H1 (cell line): ENCODE measurements around the gene LCE2B. TPM values are rescaled to one million over a fixed set of nuclear protein-coding genes. Genes with fewer than 3 reads are reported as not detected.

Source experiments
- CTCF ChIA-PET: fragments of 300-600 bp; sonication (Branson Sonifier 250); formaldehyde crosslinking; loops from one replicate; lab custom pipeline; 2021; ENCODE audit not compliant: partially characterized antibody; lab: Charles Lee
- POLR2A ChIA-PET: fragments of 300-600 bp; sonication (Branson Sonifier 250); formaldehyde crosslinking; loops from one replicate; lab custom pipeline; 2021; ENCODE audit warnings: inconsistent platforms; ENCODE audit not compliant: partially characterized antibody; lab: Charles Lee
- DNase-seq, 2 experiments: peaks; one replicate each; pipeline versions ENCODE4 v3.0.0 to v3.0.0-alpha.2; 2010 to 2022; ENCODE audit warnings: low spot score in 2 of 2, low read depth in 1 of 2, mixed read lengths in 1 of 2
- FAIRE-seq: peaks from 2 replicates; lab custom pipeline; 2011; peaks lifted over from hg19 to GRCh38; lab: Jason Lieb, UNC
- H2AFZ ChIP-seq: 2 replicates; pipeline ENCODE4 v1.8.1; 2012; ENCODE audit warnings: low read length, inconsistent platforms
- H2AK5ac ChIP-seq: 2 replicates; pipeline ENCODE4 v1.6.1; 2013; ENCODE audit warnings: low read depth, low read length
- H2BK120ac ChIP-seq: replicated peaks from 2 replicates; pipeline ENCODE3; 2013; ENCODE audit warnings: low read depth, low read length, inconsistent platforms
- H2BK12ac ChIP-seq: 2 replicates; pipeline ENCODE4 v1.6.1; 2013; ENCODE audit warnings: low read depth, low read length
- H2BK15ac ChIP-seq: 2 replicates; pipeline ENCODE4 v1.6.1; 2013; ENCODE audit warnings: low read length
- H2BK20ac ChIP-seq: 2 replicates; pipeline ENCODE4 v1.6.1; 2013; ENCODE audit warnings: low read length
- H2BK5ac ChIP-seq: 2 replicates; pipeline ENCODE4 v1.6.1; 2013; ENCODE audit warnings: low read depth, low read length
- H3K14ac ChIP-seq: 2 replicates; pipeline ENCODE4 v1.6.1; 2013; ENCODE audit warnings: inconsistent platforms; ENCODE audit not compliant: insufficient read length
- H3K18ac ChIP-seq: 2 replicates; pipeline ENCODE4 v1.6.1; 2013; ENCODE audit warnings: low read length; ENCODE audit errors: extremely low read depth
- H3K23ac ChIP-seq: 2 replicates; pipeline ENCODE4 v1.6.1; 2013; ENCODE audit warnings: inconsistent platforms; ENCODE audit not compliant: insufficient read length
- H3K23me2 ChIP-seq: 2 replicates; pipeline ENCODE4 v1.6.1; 2013; ENCODE audit warnings: low read depth, low read length
- H3K27ac ChIP-seq: 2 replicates; pipeline ENCODE4 v1.6.1; 2011; ENCODE audit warnings: low read depth, low read length, inconsistent platforms
- H3K27me3 ChIP-seq, 4 experiments: replicated peaks in 1 of 4; 1 replicate in 1 of 4; 2 replicates in 3 of 4; pipeline versions ENCODE4 v1.6.1 to v1.8.1; 2011 to 2013; ENCODE audit warnings: low read length in 3 of 4, mild to moderate bottlenecking in 3 of 4, inconsistent platforms in 2 of 4, mixed read lengths in 2 of 4, moderate library complexity in 1 of 4; ENCODE audit not compliant: control insufficient read depth in 3 of 4, insufficient read depth in 3 of 4; ENCODE audit errors: extremely low read depth in 1 of 4
- H3K36me3 ChIP-seq, 4 experiments: 2 replicates each; pipeline versions ENCODE4 v1.6.1 to v1.8.1; 2011 to 2013; ENCODE audit warnings: mild to moderate bottlenecking in 4 of 4, low read length in 3 of 4, moderate library complexity in 2 of 4, control low read depth in 1 of 4, inconsistent platforms in 1 of 4; ENCODE audit not compliant: insufficient read depth in 4 of 4, control insufficient read depth in 2 of 4
- H3K4ac ChIP-seq: replicated peaks from 2 replicates; pipeline ENCODE3; 2013; ENCODE audit warnings: low read length, low read depth, mixed read lengths, inconsistent platforms; ENCODE audit not compliant: insufficient read length
- H3K4me1 ChIP-seq, 4 experiments: replicated peaks in 1 of 4; 1 replicate in 1 of 4; 2 replicates in 3 of 4; pipeline versions ENCODE4 v1.6.1 to v1.8.1; 2011 to 2013; ENCODE audit warnings: low read length in 3 of 4, inconsistent platforms in 2 of 4, mixed read lengths in 1 of 4; ENCODE audit not compliant: insufficient read depth in 4 of 4, control insufficient read depth in 3 of 4
- H3K4me2 ChIP-seq, 2 experiments: 2 replicates each; pipeline versions ENCODE4 v1.6.1 to v1.8.1; 2011 to 2013; ENCODE audit warnings: low read depth in 2 of 2, low read length in 2 of 2, control low read depth in 1 of 2, inconsistent platforms in 1 of 2, mild to moderate bottlenecking in 1 of 2; ENCODE audit not compliant: insufficient read depth in 1 of 2
- H3K4me3 ChIP-seq, 4 experiments: fragments of 200-600, 300-600 bp in 1 of 4; sonication (generic), shearing (Covaris generic), sonication (Bioruptor Twin) in 1 of 4; 2 replicates each; pipeline versions ENCODE4 v1.5.1 to v1.8.1; 2011 to 2016; ENCODE audit warnings: low read length in 4 of 4, low read depth in 3 of 4, control low read depth in 2 of 4, inconsistent platforms in 2 of 4, mild to moderate bottlenecking in 2 of 4, mixed read lengths in 1 of 4, moderate library complexity in 1 of 4; ENCODE audit not compliant: insufficient read depth in 2 of 4; ENCODE audit errors: extremely low read depth in 1 of 4
- H3K56ac ChIP-seq: replicated peaks from 2 replicates; pipeline ENCODE3; 2013; ENCODE audit warnings: low read depth, mild to moderate bottlenecking, mixed read lengths, low read length, inconsistent platforms; ENCODE audit not compliant: insufficient read length
- H3K79me1 ChIP-seq: 2 replicates; pipeline ENCODE4 v1.6.1; 2013; ENCODE audit warnings: low read depth, low read length, control low read depth
- H3K79me2 ChIP-seq, 2 experiments: 2 replicates each; pipeline versions ENCODE4 v1.6.1 to v1.8.1; 2012 to 2013; ENCODE audit warnings: low read length in 2 of 2, mild to moderate bottlenecking in 2 of 2, inconsistent platforms in 1 of 2; ENCODE audit not compliant: insufficient read depth in 2 of 2, control insufficient read depth in 1 of 2
- H3K9ac ChIP-seq, 4 experiments: replicated peaks in 1 of 4; 1 replicate in 1 of 4; 2 replicates in 3 of 4; pipeline versions ENCODE4 v1.6.1 to v1.8.1; 2011 to 2013; ENCODE audit warnings: low read depth in 3 of 4, low read length in 3 of 4, control low read depth in 2 of 4, mild to moderate bottlenecking in 2 of 4, moderate library complexity in 2 of 4, inconsistent platforms in 1 of 4; ENCODE audit errors: extremely low read depth in 1 of 4
- H3K9me3 ChIP-seq, 2 experiments: 2 replicates each; pipeline versions ENCODE4 v1.6.1 to v1.8.1; 2012 to 2013; ENCODE audit warnings: mild to moderate bottlenecking in 2 of 2, moderate library complexity in 2 of 2, control low read depth in 1 of 2, inconsistent platforms in 1 of 2, low read depth in 1 of 2, low read length in 1 of 2, mixed read lengths in 1 of 2; ENCODE audit not compliant: insufficient read depth in 2 of 2
- H4K20me1 ChIP-seq, 2 experiments: replicated peaks in 1 of 2; 2 replicates each; pipeline versions ENCODE3 to v1.8.1; 2011 to 2013; ENCODE audit warnings: inconsistent platforms in 2 of 2, low read length in 2 of 2, mild to moderate bottlenecking in 1 of 2; ENCODE audit not compliant: insufficient read depth in 2 of 2, control insufficient read depth in 1 of 2
- H4K5ac ChIP-seq: 2 replicates; pipeline ENCODE4 v1.6.1; 2013; ENCODE audit warnings: low read length, low read depth, mixed read lengths, inconsistent platforms; ENCODE audit not compliant: insufficient read length
- H4K8ac ChIP-seq: 2 replicates; pipeline ENCODE4 v1.8.0; 2013; ENCODE audit warnings: mild to moderate bottlenecking, moderate library complexity, low read length, inconsistent platforms; ENCODE audit not compliant: insufficient read depth; ENCODE audit errors: extremely low read depth
- H4K91ac ChIP-seq: replicated peaks from 2 replicates; pipeline ENCODE3; 2013; ENCODE audit warnings: low read length, mixed read lengths, inconsistent platforms; ENCODE audit not compliant: insufficient read length
- RNF2 ChIP-seq: fragments of 200-900, 300-1000 bp; sonication (generic); IDR thresholded peaks from 2 replicates; pipeline ENCODE4 v1.7.1; 2016; ENCODE audit warnings: borderline replicate concordance, low read depth, mild to moderate bottlenecking, antibody characterized with exemption, low read length; ENCODE audit not compliant: poor library complexity, severe bottlenecking; ENCODE audit errors: missing control alignments
- SP4 ChIP-seq: IDR thresholded peaks from 2 replicates; pipeline ENCODE4 v1.6.1; 2012; ENCODE audit warnings: low read length, inconsistent platforms
- WGBS, 2 experiments: shearing (Covaris generic) in 1 of 2; methylation state at CpG; one replicate each; pipeline versions ENCODE4 v1.1.6 to v1.1.7; 2013 to 2015; ENCODE audit warnings: low lambda C conversion rate in 2 of 2, mixed read lengths in 2 of 2, inconsistent platforms in 1 of 2, low coverage in 1 of 2, missing lambda C conversion rate in 1 of 2; ENCODE audit not compliant: insufficient replicate concordance in 2 of 2, insufficient coverage in 1 of 2, insufficient read length in 1 of 2; ENCODE audit errors: extremely low coverage in 1 of 2, missing lambda C conversion rate in 1 of 2; 5-methylcytosine and 5-hydroxymethylcytosine counted together
- polyA plus RNA-seq, 7 experiments: library from polyadenylated mRNA; depleted of rRNA in 3 of 7; stranded (reverse) in 5 of 7; unstranded in 2 of 7; fragments of >200 nt in 5 of 7; fragments of 200-250 nt in 2 of 7; gene quantifications; 1 replicate in 5 of 7; 2 replicates in 1 of 7; 4 replicates in 1 of 7; pipeline versions ENCODE4 v1.2.1 to v1.2.3, GENCODE V29; 2011 to 2013; ENCODE audit warnings: missing spikeins in 2 of 7, mixed read lengths in 2 of 7
- total RNA-seq: library from RNA; stranded (reverse); fragmentation: NEBNext Ultra II Directional; extraction: Animal tissue kit (Norgen Biotek cat#: 25700); gene quantifications from 2 replicates; pipeline ENCODE4 v1.2.1, GENCODE V29; 2021

Gene LCE2B
- total and polyA plus RNA-seq, 2 of the 8 experiments (the other 6 are each of a cell fraction or from before 2014, with no cell fraction given) = not detected

- H4K20me1 ChIP-seq = no peaks in the 10 kb centered on the region
- H4K5ac ChIP-seq = no peak within 1 kb of the TSS
- 73% methylated on average over 3 of the region's 3 CpGs; no CpG with 5 or more reads in 1 of the 2 experiments for WGBS, 2 experiments
- H2BK15ac ChIP-seq = no peak within 1 kb of the TSS
- no peak within 1 kb of the TSS for H3K56ac ChIP-seq
- no peak within 1 kb of the TSS for H4K8ac ChIP-seq
- no peak within 1 kb of the TSS for H3K23ac ChIP-seq
- TF ChIP-seq RNF2 (no peak), SP4 (no peak)
- H3K79me2 ChIP-seq = no peaks in the 10 kb centered on the region
- DNase-seq = no peak
- no peak within 1 kb of the TSS for H2AK5ac ChIP-seq
- H3K23me2 ChIP-seq = no peaks in the 10 kb centered on the region
- no peaks in the 10 kb centered on the region for H3K27me3 ChIP-seq
- no peak for FAIRE-seq
- H3K4me2 ChIP-seq = no peak within 1 kb of the TSS
- no peak within 1 kb of the TSS for H2BK5ac ChIP-seq
- no peak within 1 kb of the TSS for H3K4ac ChIP-seq
- no peak within 1 kb of the TSS for H3K4me3 ChIP-seq
- no peak within 1 kb of the TSS for H3K14ac ChIP-seq
- H3K27ac ChIP-seq = no peak within 1 kb of the TSS
- no peak within 1 kb of the TSS for H2BK12ac ChIP-seq
- no peaks in the 10 kb centered on the region for H3K4me1 ChIP-seq
- peaks cover 62 to 76% of the 10 kb centered on the region in 2 experiments for H3K9me3 ChIP-seq
- no peaks in the 10 kb centered on the region for H3K79me1 ChIP-seq
- ChIA-PET CTCF (interaction anchor here (0.6 to 1.7 kb wide), 2 partner anchors 9 to 120 kb away, joined by 3 to 4 read pairs; no protein-coding TSS in a partner anchor), POLR2A (no interaction called here)
- no peak within 1 kb of the TSS for H4K91ac ChIP-seq
- no peaks in the 10 kb centered on the region for H3K36me3 ChIP-seq
- H3K9ac ChIP-seq = no peak within 1 kb of the TSS
- no peak within 1 kb of the TSS for H2BK20ac ChIP-seq
- H2AFZ ChIP-seq = no peak within 1 kb of the TSS
- H2BK120ac ChIP-seq = no peak within 1 kb of the TSS
- H3K18ac ChIP-seq = no peak within 1 kb of the TSS
These were observed 22.8 kb upstream of the LCE2B start, which contains the start of gene LCE2D for GRCh38 chr1:152663098-152663497. LCE2D (plus strand) TSS chr1:152663380; CDS start chr1:152664106, 726 bp downstream.
